Muscle of leg (tissue), 16 donors: ENCODE data around the gene SATB2. TPM values are rescaled to one million over a fixed set of nuclear protein-coding genes. Genes with fewer than 3 reads are reported as not detected.

Experiments
- DNase-seq: peaks from one replicate; pipeline ENCODE4 v3.0.0; 2013
- H3K27ac ChIP-seq: one replicate; pipeline ENCODE4 v1.5.1; 2013; ENCODE audit warnings: mild to moderate bottlenecking, low read length, control low read depth
- H3K27me3 ChIP-seq: one replicate; pipeline ENCODE4 v1.6.1; 2013; ENCODE audit warnings: low read length; ENCODE audit not compliant: control insufficient read depth, insufficient read depth
- H3K36me3 ChIP-seq: one replicate; pipeline ENCODE4 v1.6.1; 2013; ENCODE audit warnings: low read length; ENCODE audit not compliant: control insufficient read depth, insufficient read depth
- H3K4me1 ChIP-seq: one replicate; pipeline ENCODE4 v1.6.1; 2013; ENCODE audit warnings: low read length; ENCODE audit not compliant: control insufficient read depth, insufficient read depth
- H3K4me3 ChIP-seq: one replicate; pipeline ENCODE4 v1.5.1; 2013; ENCODE audit warnings: low read length, control low read depth
- H3K9me3 ChIP-seq: replicated peaks from 2 replicates; pipeline ENCODE4 v1.6.1; 2013; ENCODE audit warnings: low read depth, low read length; ENCODE audit not compliant: control insufficient read depth
- WGBS: methylation state at CpG from one replicate; pipeline ENCODE4 v1.1.5; 2013; ENCODE audit warnings: missing lambda C conversion rate; ENCODE audit not compliant: insufficient coverage; 5-methylcytosine and 5-hydroxymethylcytosine counted together
- long read RNA-seq, 11 donors: transcript quantifications; one replicate each; lab custom pipeline, GENCODE V29; 2026
- polyA plus RNA-seq, 8 donors: library from polyadenylated mRNA; unstranded; fragments of 120-200 nt; gene quantifications; one replicate each; pipeline versions ENCODE4 v1.2.1 to v1.2.3, GENCODE V29; 2013; ENCODE audit warnings: inconsistent platforms in 1 of 8, low replicate concordance in 1 of 8; ENCODE audit not compliant: insufficient read length in 8 of 8, insufficient read depth in 1 of 8
- total RNA-seq: library from RNA; stranded (reverse); fragments of 120-200 nt; gene quantifications from one replicate; pipeline ENCODE4 v1.2.4, GENCODE V29; 2013

SATB2 gene
- total RNA-seq = 1.2 TPM
- polyA plus RNA-seq = 1 to 10 TPM; 1.9 to 4.2 (median 2.9) TPM
- long read RNA-seq, donor 1 = 0 reads
- long read RNA-seq, donor 2 = 0 reads
- long read RNA-seq, donor 3 = 0 reads
- long read RNA-seq, donor 4 = 0 reads
- long read RNA-seq, donor 5, partial matches to known transcripts = 0 of 1 reads
- long read RNA-seq, donor 5, other reads (novel, unspliced or antisense) = 0 of 1 reads
- long read RNA-seq, donor 6 = 0 reads
- long read RNA-seq, donor 7 = 0 reads
- long read RNA-seq, donor 8 = 0 reads
- long read RNA-seq, donor 9 = 0 reads
- long read RNA-seq, donor 10 = 0 reads
- long read RNA-seq, donor 11 = 0 reads

DNA sequence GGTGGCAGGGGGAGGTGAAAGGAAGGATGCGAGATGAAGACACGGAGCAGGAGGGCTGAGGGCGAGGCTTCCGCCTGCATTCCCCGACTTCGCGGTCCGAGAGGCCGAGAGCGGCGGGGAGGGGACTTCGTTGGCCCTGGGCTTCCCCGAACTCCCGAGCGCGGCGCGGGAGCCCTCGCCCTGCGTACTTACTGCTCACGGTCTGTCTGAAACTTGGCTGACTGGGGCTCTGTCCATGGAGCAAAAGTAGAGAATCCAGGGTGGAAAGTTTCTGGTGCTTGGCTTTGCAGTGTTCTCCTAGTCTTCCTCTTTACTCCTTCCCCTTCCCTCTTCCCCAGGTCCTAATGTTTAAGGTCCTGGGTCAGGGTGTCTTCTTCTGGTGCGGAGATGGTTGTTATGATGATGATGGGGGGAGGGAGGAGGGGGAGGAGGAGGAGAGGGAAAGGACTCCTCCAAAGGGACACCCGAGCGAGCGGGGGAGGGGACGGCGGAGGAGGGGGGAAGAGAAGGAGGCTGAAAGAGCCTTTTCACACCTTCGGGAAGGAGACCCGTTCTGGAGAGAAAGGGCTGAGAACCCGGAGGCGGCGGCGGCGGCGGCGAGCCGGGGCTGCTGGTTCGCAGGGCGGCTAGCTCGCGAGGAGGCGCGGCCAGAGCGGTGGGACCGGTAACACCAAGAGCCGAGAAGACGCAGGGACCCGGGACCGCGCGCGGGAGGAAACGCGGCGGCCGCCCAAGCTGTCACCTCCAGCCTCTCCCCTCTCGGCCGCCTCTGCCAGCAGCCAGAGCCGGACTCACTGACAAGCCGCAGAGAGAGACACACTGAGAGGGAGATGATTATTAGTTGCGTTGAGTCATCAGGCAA lies at the start of gene SATB2:
Gene SATB2, minus strand, starts transcription at position 793 of the 862 bp plus-strand sequence. CDS start 1,902 bp downstream, outside the sequence.
- Histone ChIP-seq H3K9me3 (no peaks in the 10 kb centered on the region), H3K4me1 (peaks cover 39% of the 10 kb centered on the region), H3K27ac (no peak within 1 kb of the TSS), H3K36me3 (no peaks in the 10 kb centered on the region), H3K4me3 (peak within 1 kb of the TSS; percentile 74), H3K27me3 (peaks cover 61% of the 10 kb centered on the region)
- DNase-seq = no peak
- WGBS = under 1% methylated on average over 46 of the region's 61 CpGs

DNA sequence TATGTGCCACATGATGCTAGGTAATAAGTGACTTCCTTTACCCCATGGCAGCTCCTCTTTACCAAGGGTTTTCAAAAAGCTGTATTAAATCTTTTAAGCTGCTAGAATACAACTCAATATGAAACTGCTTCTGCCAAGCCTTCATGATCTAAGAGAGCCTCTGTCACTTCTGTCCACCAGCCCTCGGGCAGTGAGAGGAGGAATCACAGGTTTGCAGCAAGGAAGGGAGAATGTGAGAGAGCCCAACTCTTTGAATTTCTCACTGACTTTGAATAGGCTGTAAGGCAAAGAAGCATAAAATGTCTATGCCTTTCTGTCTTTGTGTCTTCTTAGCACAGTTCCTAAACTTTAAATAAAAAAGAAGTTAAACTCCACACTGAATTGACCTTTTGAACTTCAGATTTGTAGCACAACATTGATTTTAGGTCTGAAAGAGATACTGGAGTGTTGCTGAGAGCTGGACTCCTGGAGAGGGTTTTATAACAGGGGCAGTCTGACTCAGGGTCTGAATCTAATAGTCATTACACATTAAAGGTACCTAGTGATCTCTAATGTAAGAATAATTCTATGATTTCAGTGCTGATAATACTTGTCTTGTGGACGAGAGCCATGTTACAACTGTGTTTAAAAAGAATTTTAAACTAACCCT lies 48.1 kb upstream of the SATB2 start:
- no peaks in the 10 kb centered on the region for H3K9me3 ChIP-seq
- no peaks in the 10 kb centered on the region for H3K36me3 ChIP-seq
- H3K4me1 ChIP-seq = no peaks in the 10 kb centered on the region
- H3K4me3 ChIP-seq = no peak overlapping the region
- DNase-seq = no peak
- no peak overlapping the region for H3K27ac ChIP-seq
- no peaks in the 10 kb centered on the region for H3K27me3 ChIP-seq
- no CpG with 5 or more reads among the region's 2 CpGs for WGBS

DNA sequence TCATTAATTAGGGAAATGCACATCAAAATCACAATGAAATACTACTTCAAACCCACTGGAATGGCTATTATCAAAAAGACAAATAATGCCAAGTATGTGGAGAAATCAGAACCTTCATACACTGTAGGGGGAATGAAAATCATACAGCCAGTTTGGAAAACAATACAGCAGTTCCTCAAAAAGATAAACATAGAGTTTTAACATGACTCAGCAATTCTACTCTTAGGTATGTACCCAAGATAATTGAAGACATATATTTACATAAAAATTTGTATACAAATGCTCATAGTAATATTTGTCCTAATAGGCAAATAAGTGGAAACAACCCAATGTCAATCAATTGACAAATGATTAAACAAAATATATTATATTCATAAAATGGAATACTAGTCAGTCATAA lies 45.4 kb upstream of the SATB2 start:
- Histone ChIP-seq H3K36me3 (no peaks in the 10 kb centered on the region), H3K27ac (no peak overlapping the region), H3K4me3 (no peak overlapping the region), H3K4me1 (no peaks in the 10 kb centered on the region), H3K9me3 (no peaks in the 10 kb centered on the region), H3K27me3 (no peaks in the 10 kb centered on the region)
- DNase-seq = no peak

DNA sequence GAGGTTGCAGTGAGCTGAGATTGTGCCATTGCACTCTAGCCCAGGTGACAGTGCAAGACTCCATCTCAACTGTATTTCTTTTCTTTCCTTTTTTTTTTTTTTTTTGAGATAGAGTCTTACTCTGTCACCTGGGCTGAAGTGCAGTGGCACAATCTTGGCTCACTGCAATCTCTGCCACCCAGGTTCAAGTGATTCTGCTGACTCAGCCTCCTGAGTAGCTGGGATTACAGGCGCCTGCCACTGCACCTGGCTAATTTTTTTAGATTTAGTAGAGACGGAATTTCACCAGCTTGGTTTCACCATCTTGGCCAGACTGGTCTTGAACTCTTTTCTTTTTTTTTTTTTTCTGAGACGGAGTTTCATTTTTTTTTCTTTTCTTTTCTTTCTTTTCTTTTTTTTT lies 41.3 kb upstream of the SATB2 start:
- Histone ChIP-seq H3K27me3 (no peaks in the 10 kb centered on the region), H3K9me3 (no peaks in the 10 kb centered on the region), H3K27ac (no peak overlapping the region), H3K36me3 (no peaks in the 10 kb centered on the region), H3K4me1 (no peaks in the 10 kb centered on the region), H3K4me3 (no peak overlapping the region)
- WGBS = 88% methylated on average over 1 of the region's 3 CpGs
- DNase-seq = no peak

DNA sequence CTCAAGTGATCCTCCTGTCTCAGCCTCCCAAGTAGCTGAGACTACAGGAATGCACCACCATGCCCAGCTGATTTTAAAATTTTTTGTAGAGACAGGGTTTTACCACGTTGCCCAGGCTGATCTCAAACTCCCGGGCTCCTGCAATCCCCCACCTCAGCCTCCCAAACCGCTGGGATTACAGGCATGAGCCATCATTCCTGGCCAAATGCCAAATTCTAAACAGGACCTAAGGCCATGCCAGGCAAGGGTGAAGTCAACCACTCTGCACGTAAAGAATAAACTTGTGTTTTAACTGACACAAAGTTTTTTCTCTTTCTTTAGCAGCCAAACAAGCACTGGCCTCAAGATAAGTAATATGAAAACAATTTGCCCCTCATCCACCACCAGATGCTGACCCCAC lies 37.4 kb upstream of the SATB2 start:
- DNase-seq = no peak
- no peak overlapping the region for H3K4me3 ChIP-seq
- H3K27ac ChIP-seq = no peak overlapping the region
- 79% methylated on average over 3 of the region's 4 CpGs for WGBS
- H3K36me3 ChIP-seq = no peaks in the 10 kb centered on the region
- H3K27me3 ChIP-seq = no peaks in the 10 kb centered on the region
- H3K4me1 ChIP-seq = no peaks in the 10 kb centered on the region
- no peaks in the 10 kb centered on the region for H3K9me3 ChIP-seq

DNA sequence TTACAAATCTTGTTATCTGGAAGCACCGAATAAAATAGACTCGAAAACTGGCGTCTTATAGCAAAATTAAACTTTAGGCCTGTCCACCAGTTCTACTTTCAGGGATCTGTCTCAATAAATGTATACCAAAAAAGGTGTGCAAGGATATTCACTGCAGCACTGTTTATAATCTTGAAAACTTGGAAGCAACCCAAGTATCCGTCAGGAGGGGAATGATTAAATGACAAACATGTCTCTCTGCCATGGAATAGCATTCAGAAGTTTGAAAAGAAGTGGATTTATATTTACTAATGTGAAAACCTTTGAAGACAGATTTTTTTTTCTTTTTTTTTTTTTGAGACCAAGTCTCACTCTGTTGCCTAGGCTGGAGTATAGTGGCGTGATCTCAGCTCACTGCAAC lies 32.3 kb upstream of the SATB2 start:
- Histone ChIP-seq H3K36me3 (no peaks in the 10 kb centered on the region), H3K27ac (no peak overlapping the region), H3K27me3 (no peaks in the 10 kb centered on the region), H3K4me3 (no peak overlapping the region), H3K4me1 (no peaks in the 10 kb centered on the region), H3K9me3 (no peaks in the 10 kb centered on the region)
- WGBS = 60% methylated on average over 1 of the region's 5 CpGs
- no peak for DNase-seq

DNA sequence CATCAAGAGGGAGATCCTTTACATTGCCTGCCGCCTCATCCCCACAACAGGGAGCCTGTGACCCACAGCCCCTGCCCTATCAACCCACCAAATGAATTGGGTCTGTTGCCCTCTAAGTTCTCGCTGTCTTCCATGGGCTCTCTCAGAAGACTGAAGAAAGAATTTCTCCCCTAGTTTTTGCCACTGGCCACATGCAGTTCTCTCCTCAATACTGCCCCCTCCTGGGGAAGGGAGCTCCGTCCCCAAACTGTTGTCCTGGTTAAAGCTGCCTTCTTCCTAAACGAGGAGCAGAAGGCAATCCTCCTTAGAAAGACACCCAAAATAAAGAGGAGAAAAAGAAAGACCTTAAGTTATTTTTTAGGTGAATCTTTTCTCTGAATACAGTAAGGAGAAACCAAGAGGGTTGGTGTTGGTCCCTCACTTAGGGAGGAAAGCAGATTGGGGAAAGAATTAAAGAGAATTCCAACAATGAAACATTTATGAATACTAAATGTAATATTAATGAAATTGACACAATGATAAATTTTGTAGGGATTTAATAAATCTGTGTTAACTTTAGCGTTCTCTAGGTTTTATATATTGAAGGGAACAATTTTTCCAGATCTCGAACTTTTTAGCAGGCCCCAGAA lies 31.1 kb upstream of the SATB2 start:
- 70% methylated on average over 3 of the region's 6 CpGs for WGBS
- H3K9me3 ChIP-seq = no peaks in the 10 kb centered on the region
- H3K27ac ChIP-seq = no peak overlapping the region
- no peaks in the 10 kb centered on the region for H3K4me1 ChIP-seq
- no peaks in the 10 kb centered on the region for H3K36me3 ChIP-seq
- H3K27me3 ChIP-seq = no peaks in the 10 kb centered on the region
- no peak overlapping the region for H3K4me3 ChIP-seq
- peak; percentile 36 for DNase-seq

DNA sequence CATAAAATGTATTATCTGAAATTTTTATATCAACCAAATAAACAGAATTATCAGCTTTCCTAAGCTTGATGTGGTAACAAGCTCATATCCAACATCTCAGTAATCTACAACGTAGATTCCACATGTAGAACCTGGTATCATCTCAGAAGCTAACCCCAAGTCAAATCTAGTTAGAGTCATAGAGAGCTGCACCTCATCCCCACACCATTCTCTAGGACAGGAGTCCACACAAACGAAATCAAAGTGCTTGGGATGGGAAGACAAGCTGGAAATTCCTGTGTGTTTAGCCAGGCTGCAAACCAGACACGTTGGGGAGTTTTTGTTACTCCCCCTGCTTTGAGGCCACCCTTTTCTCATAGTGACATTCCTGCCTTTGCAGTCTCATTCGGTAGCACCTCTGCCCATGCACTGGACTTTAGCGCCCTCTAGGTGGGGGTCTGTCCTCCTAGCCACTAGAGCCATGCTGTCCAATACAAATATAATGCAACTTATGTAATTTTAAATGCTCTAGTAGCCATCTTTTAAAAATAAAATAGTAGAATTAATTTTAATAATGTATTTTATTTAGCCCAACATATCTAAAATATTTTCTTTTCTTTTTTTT lies 28.1 kb upstream of the SATB2 start:
- no CpG with 5 or more reads among the region's 5 CpGs for WGBS
- peak; percentile 29 for DNase-seq
- Histone ChIP-seq H3K27me3 (no peaks in the 10 kb centered on the region), H3K4me1 (no peaks in the 10 kb centered on the region), H3K36me3 (no peaks in the 10 kb centered on the region), H3K27ac (no peak overlapping the region), H3K9me3 (no peaks in the 10 kb centered on the region), H3K4me3 (no peak overlapping the region)

DNA sequence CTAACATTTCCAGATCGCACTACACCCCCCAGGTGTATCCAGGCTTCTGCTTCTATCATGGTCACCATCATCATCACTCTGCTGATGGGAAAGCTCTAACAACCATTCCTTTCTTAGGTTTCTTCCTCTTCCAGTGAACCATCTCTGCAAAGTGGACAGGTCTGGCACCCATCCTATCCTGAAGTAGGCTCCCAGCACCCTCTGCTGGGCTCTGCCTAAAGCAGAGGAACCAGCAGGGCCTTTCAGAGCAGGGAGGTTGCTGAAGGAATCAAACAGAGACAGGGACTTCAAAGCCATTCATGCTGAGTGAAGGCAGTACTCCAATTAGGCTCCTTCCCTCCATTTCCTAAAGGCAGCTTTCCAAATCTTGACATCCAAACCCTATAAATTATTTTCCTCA lies 27.2 kb upstream of the SATB2 start:
- H3K4me3 ChIP-seq = no peak overlapping the region
- H3K27me3 ChIP-seq = no peaks in the 10 kb centered on the region
- no peak for DNase-seq
- H3K9me3 ChIP-seq = no peaks in the 10 kb centered on the region
- H3K36me3 ChIP-seq = no peaks in the 10 kb centered on the region
- WGBS = 91% methylated on average over 1 of the region's 1 CpG
- H3K4me1 ChIP-seq = no peaks in the 10 kb centered on the region
- H3K27ac ChIP-seq = no peak overlapping the region
